M059J (cell line): ENCODE measurements around the gene MEAK7. TPM values are rescaled to one million over a fixed set of nuclear protein-coding genes. Genes with fewer than 3 reads are reported as not detected.

Experiments
- DNase-seq: peaks from one replicate; pipeline ENCODE4 v3.0.0-alpha.2; 2012; ENCODE audit warnings: low read depth
- total RNA-seq: library from RNA; depleted of rRNA; stranded (reverse); fragments of >200 nt; shearing (Covaris generic); gene quantifications from 2 replicates; pipeline ENCODE4 v1.2.3, GENCODE V29; 2014; rRNA removed

MEAK7 gene
- total RNA-seq, 1 experiment from 2014 or later: 37.5 TPM

- DNase-seq: peak; percentile 35
These were observed 37.2 kb downstream of the MEAK7 start for GRCh38 chr16:84467256-84467655.

- DNase-seq: no peak
These were observed 37.8 kb downstream of the MEAK7 start for GRCh38 chr16:84466692-84467091.

- no peak for DNase-seq
These were observed 39.3 kb downstream of the MEAK7 start for GRCh38 chr16:84465154-84465553.

GRCh38 chr16:84464116-84464515 lies 40.3 kb downstream of the MEAK7 start:
- DNase-seq: no peak

GRCh38 chr16:84463221-84463620 lies 41.2 kb downstream of the MEAK7 start:
- no peak for DNase-seq

- DNase-seq: peak; percentile 60
These were observed 41.9 kb downstream of the MEAK7 start for GRCh38 chr16:84462296-84463210.

GRCh38 chr16:84461413-84462295 lies 42.8 kb downstream of the MEAK7 start:
- no peak for DNase-seq

GRCh38 chr16:84461029-84461412 lies 43.4 kb downstream of the MEAK7 start:
- no peak for DNase-seq

GRCh38 chr16:84460406-84461028 lies 43.9 kb downstream of the MEAK7 start:
- DNase-seq: no peak

- DNase-seq: no peak
These were observed 44.5 kb downstream of the MEAK7 start for GRCh38 chr16:84459941-84460405.

- no peak for DNase-seq
These were observed 44.9 kb downstream of the MEAK7 start for GRCh38 chr16:84459533-84459894.

- DNase-seq: no peak
These were observed 45.6 kb downstream of the MEAK7 start for GRCh38 chr16:84458606-84459532.

- DNase-seq: no peak
These were observed 49.4 kb downstream of the MEAK7 start for GRCh38 chr16:84455031-84455430.

Other genes starting within 250 kb of the MEAK7 start
- gene WFDC1, start 209.8 kb downstream of the MEAK7 start, total RNA-seq: 0.05 and 0.52 TPM in 2 replicates
- gene ATP2C2, start 136.1 kb downstream of the MEAK7 start, total RNA-seq: 0.07 TPM in 1 of 2 replicates, not detected in the other
- 270 and 331 TPM in 2 replicates for gene COTL1, start 113.4 kb upstream of the MEAK7 start, total RNA-seq
- 23.5 and 39.6 TPM in 2 replicates for gene KLHL36, start 143.9 kb upstream of the MEAK7 start, total RNA-seq
- 66.8 and 80.6 TPM in 2 replicates for gene USP10, start 195.3 kb upstream of the MEAK7 start, total RNA-seq